OCI-LY3 (cell line): ENCODE data around the gene RBM20.

ENCODE experiments used
- CTCF ChIP-seq: fragments of 200-600, 300-600 bp; sonication (generic); IDR thresholded peaks from 2 replicates; pipeline ENCODE4 v1.5.1; 2014; ENCODE audit warnings: antibody characterized with exemption, low read length, low read depth
- EZH2phosphoT487 ChIP-seq: fragments of 200-600 bp; shearing (Covaris generic); IDR thresholded peaks from 2 replicates; pipeline ENCODE4 v1.6.1; 2018; ENCODE audit warnings: antibody characterized with exemption, mixed run types, low read depth

GRCh38 chr10:110810625-110811024 is 166.5 kb downstream of the RBM20 start:
- TF ChIP-seq CTCF (no peak), EZH2phosphoT487 (no peak)
